ENCODE results near the gene OCSTAMP. TPM values are rescaled to one million over a fixed set of nuclear protein-coding genes. Genes with fewer than 3 reads are reported as not detected.

OCSTAMP gene
- total and polyA plus RNA-seq, 4 donors = 0.06 to 0.13 TPM; not detected in 2

GRCh38 chr20:46575394-46575793, 24.9 kb upstream of the OCSTAMP start:
- Histone ChIP-seq H3K36me3 (ENCODE audit: control insufficient read depth, insufficient read depth, low read length) (no peaks in the 10 kb centered on the region), H3K27ac (ENCODE audit: low read depth, low read length) (peak overlapping the region; percentile 21), H3K9me3 (ENCODE audit: control insufficient read depth, insufficient read depth, low read length) (no peaks in the 10 kb centered on the region), H3K4me1 (ENCODE audit: control insufficient read depth, insufficient read depth, low read length) (peaks cover 29% of the 10 kb centered on the region), H3K4me3 (ENCODE audit: low read depth, low read length) (no peak overlapping the region), H3K27me3 (ENCODE audit: control insufficient read depth, insufficient read depth, low read length) (no peaks in the 10 kb centered on the region)
- DNase-seq (ENCODE audit: low read depth in 4 of 6, low spot score in 6 of 6) = no peak
- 68% methylated on average over 4 of the region's 5 CpGs for WGBS (ENCODE audit: insufficient coverage)

DNA sequence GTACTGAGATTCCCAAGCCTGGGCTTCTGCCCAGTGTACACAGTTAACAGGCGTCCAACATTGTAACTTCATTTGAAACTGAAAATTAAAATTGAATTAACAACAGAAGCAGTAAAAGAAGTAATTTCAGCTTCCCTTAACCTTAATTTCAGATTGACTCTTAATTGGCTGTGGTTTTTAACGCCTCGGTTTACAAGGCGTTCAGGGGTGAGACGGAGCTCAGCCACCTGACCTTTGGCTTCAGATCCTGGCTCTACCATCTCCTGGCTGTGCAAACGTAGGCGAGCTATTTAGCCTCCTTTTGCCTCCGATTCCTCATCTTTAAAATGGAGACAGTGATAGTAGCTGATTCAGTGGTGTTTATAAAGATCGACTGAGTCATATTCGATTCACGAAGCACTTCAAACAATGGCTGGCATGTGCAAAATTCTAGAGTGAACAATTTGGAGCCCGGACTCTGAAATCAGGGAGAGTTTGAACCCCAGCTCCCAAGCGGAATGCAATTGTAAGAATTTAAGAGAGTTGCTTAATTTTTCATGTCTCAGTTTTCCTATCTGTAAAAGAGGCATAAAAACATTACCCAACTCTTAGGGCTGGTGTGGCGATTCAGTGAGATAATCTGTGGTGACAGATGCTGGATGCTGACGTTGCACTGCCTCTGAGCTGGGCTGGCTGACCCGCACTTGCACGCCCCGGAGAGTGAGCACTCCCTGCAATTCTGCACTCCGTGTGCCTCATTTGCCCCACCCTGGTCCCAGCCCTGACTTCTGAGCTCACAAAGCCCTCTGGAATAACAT, 23.5 kb upstream of the OCSTAMP start:
- no peak overlapping the region for H3K27ac ChIP-seq (ENCODE audit: low read depth, low read length)
- H3K36me3 ChIP-seq (ENCODE audit: control insufficient read depth, insufficient read depth, low read length) = no peaks in the 10 kb centered on the region
- H3K27me3 ChIP-seq (ENCODE audit: control insufficient read depth, insufficient read depth, low read length) = no peaks in the 10 kb centered on the region
- no peak for DNase-seq (ENCODE audit: low read depth in 4 of 6, low spot score in 6 of 6)
- no peak overlapping the region for H3K4me3 ChIP-seq (ENCODE audit: low read depth, low read length)
- H3K9me3 ChIP-seq (ENCODE audit: control insufficient read depth, insufficient read depth, low read length) = no peaks in the 10 kb centered on the region
- peaks cover 35% of the 10 kb centered on the region for H3K4me1 ChIP-seq (ENCODE audit: control insufficient read depth, insufficient read depth, low read length)
- 83% methylated on average over 11 of the region's 19 CpGs for WGBS (ENCODE audit: insufficient coverage)

- 73% methylated on average over 3 of the region's 6 CpGs for WGBS (ENCODE audit: insufficient coverage)
- H3K27me3 ChIP-seq (ENCODE audit: control insufficient read depth, insufficient read depth, low read length) = no peaks in the 10 kb centered on the region
- no peaks in the 10 kb centered on the region for H3K36me3 ChIP-seq (ENCODE audit: control insufficient read depth, insufficient read depth, low read length)
- no peak overlapping the region for H3K27ac ChIP-seq (ENCODE audit: low read depth, low read length)
- no peaks in the 10 kb centered on the region for H3K9me3 ChIP-seq (ENCODE audit: control insufficient read depth, insufficient read depth, low read length)
- H3K4me3 ChIP-seq (ENCODE audit: low read depth, low read length) = no peak overlapping the region
- peaks cover 42% of the 10 kb centered on the region for H3K4me1 ChIP-seq (ENCODE audit: control insufficient read depth, insufficient read depth, low read length)
- no peak for DNase-seq (ENCODE audit: low read depth in 4 of 6, low spot score in 6 of 6)
Observed at GRCh38 chr20:46573234-46573633, 22.8 kb upstream of the OCSTAMP start.

- WGBS (ENCODE audit: insufficient coverage) = 100% methylated on average over 1 of the region's 3 CpGs
- H3K4me1 ChIP-seq (ENCODE audit: control insufficient read depth, insufficient read depth, low read length) = peaks cover 47% of the 10 kb centered on the region
Observed at GRCh38 chr20:46572790-46573189, 22.3 kb upstream of the OCSTAMP start.

GRCh38 chr20:46572153-46572552, 21.7 kb upstream of the OCSTAMP start:
- Histone ChIP-seq H3K4me1 (ENCODE audit: control insufficient read depth, insufficient read depth, low read length) (peaks cover 47% of the 10 kb centered on the region), H3K27ac (ENCODE audit: low read depth, low read length) (peak overlapping the region; percentile 81), H3K9me3 (ENCODE audit: control insufficient read depth, insufficient read depth, low read length) (no peaks in the 10 kb centered on the region), H3K4me3 (ENCODE audit: low read depth, low read length) (no peak overlapping the region), H3K36me3 (ENCODE audit: control insufficient read depth, insufficient read depth, low read length) (no peaks in the 10 kb centered on the region), H3K27me3 (ENCODE audit: control insufficient read depth, insufficient read depth, low read length) (no peaks in the 10 kb centered on the region)
- 21% methylated on average over 8 of the region's 8 CpGs for WGBS (ENCODE audit: insufficient coverage)
- DNase-seq (ENCODE audit: low read depth in 4 of 6, low spot score in 6 of 6) = peak; percentile 62 to 94 (median 78)

More at GRCh38 chr20:46572790-46573189, 22.3 kb upstream of the OCSTAMP start:
- Histone ChIP-seq H3K4me3 (ENCODE audit: low read depth, low read length) (no peak overlapping the region), H3K36me3 (ENCODE audit: control insufficient read depth, insufficient read depth, low read length) (no peaks in the 10 kb centered on the region), H3K9me3 (ENCODE audit: control insufficient read depth, insufficient read depth, low read length) (no peaks in the 10 kb centered on the region), H3K27me3 (ENCODE audit: control insufficient read depth, insufficient read depth, low read length) (no peaks in the 10 kb centered on the region), H3K27ac (ENCODE audit: low read depth, low read length) (peak overlapping the region; percentile 81)
- DNase-seq (ENCODE audit: low read depth in 4 of 6, low spot score in 6 of 6) = no peak

DNA sequence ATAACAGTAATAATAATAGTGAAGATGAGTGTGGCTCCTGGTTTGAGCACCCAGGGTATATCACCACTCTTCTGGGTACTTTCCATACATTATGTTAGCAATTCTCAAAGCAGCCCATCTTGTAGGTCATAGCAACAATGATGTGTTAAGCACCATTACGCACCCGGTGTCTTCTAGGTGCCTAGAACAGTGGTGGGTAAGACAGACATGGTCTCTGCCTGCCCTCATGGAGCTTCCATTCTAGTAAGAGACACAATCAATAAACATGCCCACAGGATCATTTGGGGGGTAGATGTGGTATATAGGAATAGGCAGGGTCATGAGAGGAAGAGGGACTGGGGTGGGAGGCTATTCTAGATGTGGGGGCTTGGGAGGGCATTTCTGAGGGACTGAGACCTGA, 21.0 kb upstream of the OCSTAMP start:
- peaks cover 46% of the 10 kb centered on the region for H3K4me1 ChIP-seq (ENCODE audit: control insufficient read depth, insufficient read depth, low read length)
- H3K27me3 ChIP-seq (ENCODE audit: control insufficient read depth, insufficient read depth, low read length) = no peaks in the 10 kb centered on the region
- no peaks in the 10 kb centered on the region for H3K36me3 ChIP-seq (ENCODE audit: control insufficient read depth, insufficient read depth, low read length)
- DNase-seq (ENCODE audit: low read depth in 4 of 6, low spot score in 6 of 6) = no peak
- peak overlapping the region; percentile 81 for H3K27ac ChIP-seq (ENCODE audit: low read depth, low read length)
- WGBS (ENCODE audit: insufficient coverage) = no CpG with 5 or more reads among the region's 2 CpGs
- no peak overlapping the region for H3K4me3 ChIP-seq (ENCODE audit: low read depth, low read length)
- no peaks in the 10 kb centered on the region for H3K9me3 ChIP-seq (ENCODE audit: control insufficient read depth, insufficient read depth, low read length)

DNA sequence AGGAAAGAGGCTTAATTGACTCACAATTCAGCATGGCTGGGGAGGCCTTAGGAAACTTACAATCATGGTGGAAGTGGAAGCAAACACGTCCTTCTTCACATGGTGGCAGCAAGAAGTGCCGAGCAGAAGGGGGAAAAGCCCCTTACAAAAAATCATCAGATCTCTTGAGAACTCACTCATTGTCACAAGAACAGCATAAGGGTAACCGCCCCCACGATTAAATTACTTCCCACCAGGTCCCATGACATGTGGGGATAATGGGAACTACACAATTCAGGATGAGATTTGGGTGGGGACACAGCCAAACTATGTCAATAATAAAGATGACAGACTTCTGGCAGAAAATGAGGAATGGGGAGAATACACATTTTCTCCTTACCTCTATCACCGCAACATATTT, 20.5 kb upstream of the OCSTAMP start:
- Histone ChIP-seq H3K4me1 (ENCODE audit: control insufficient read depth, insufficient read depth, low read length) (peaks cover 41% of the 10 kb centered on the region), H3K27ac (ENCODE audit: low read depth, low read length) (no peak overlapping the region), H3K9me3 (ENCODE audit: control insufficient read depth, insufficient read depth, low read length) (no peaks in the 10 kb centered on the region), H3K4me3 (ENCODE audit: low read depth, low read length) (no peak overlapping the region), H3K27me3 (ENCODE audit: control insufficient read depth, insufficient read depth, low read length) (no peaks in the 10 kb centered on the region), H3K36me3 (ENCODE audit: control insufficient read depth, insufficient read depth, low read length) (no peaks in the 10 kb centered on the region)
- WGBS (ENCODE audit: insufficient coverage) = no CpG with 5 or more reads among the region's 5 CpGs
- DNase-seq (ENCODE audit: low read depth in 4 of 6, low spot score in 6 of 6) = no peak

DNA sequence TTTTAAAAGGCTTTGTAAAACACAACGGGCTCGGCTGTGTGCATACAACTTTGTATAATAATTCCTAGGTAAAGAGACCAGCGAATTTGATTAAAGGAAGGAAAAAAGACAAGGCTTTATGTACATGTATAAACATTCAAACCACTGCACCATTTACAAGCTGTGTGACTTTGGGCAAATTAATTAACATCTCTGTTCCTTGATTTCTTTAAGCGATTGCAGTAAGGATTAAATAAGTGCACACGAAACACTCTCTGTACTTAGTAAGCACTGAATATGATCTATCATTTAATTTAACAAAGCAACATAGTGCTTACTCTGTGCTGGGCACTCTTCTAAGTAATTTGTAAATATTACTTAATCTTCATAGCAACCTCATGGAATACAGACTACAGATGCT, 19.5 kb upstream of the OCSTAMP start:
- H3K36me3 ChIP-seq (ENCODE audit: control insufficient read depth, insufficient read depth, low read length) = no peaks in the 10 kb centered on the region
- H3K27me3 ChIP-seq (ENCODE audit: control insufficient read depth, insufficient read depth, low read length) = no peaks in the 10 kb centered on the region
- H3K4me3 ChIP-seq (ENCODE audit: low read depth, low read length) = no peak overlapping the region

DNA sequence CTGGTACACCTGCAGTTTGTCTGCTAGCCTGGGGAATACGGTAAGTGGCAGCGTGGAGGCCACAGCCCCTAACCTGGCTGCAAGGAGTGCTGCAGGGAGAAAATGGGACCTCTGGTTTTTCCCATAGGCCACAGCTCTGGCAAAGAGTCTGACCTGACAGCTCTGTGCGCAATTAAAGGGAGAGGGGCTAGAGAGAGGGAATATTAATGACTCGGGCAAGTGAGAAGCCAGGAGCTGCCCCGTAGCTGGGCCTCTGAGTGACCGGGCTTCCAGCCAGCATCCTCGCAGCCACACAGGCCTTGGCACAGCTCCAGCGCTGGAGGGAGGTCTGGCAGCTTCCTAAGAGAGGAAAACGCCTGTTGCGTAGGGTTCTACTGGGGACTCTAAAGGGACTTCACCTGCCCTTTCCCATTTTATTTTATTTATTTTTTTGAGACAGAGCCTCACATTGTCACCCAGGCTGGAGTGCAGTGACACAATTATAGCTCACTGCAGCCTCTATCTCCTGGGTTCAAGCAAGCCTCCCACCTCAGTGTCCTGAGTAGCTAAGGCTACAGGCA, 18.2 kb upstream of the OCSTAMP start:
- peaks cover 42% of the 10 kb centered on the region for H3K4me1 ChIP-seq (ENCODE audit: control insufficient read depth, insufficient read depth, low read length)
- H3K4me3 ChIP-seq (ENCODE audit: low read depth, low read length) = no peak overlapping the region
- peak overlapping the region; percentile 70 for H3K27ac ChIP-seq (ENCODE audit: low read depth, low read length)
- H3K36me3 ChIP-seq (ENCODE audit: control insufficient read depth, insufficient read depth, low read length) = no peaks in the 10 kb centered on the region
- H3K27me3 ChIP-seq (ENCODE audit: control insufficient read depth, insufficient read depth, low read length) = no peaks in the 10 kb centered on the region
- DNase-seq (ENCODE audit: low read depth in 4 of 6, low spot score in 6 of 6) = peak; percentile 73 to 97 (median 89)
- no peaks in the 10 kb centered on the region for H3K9me3 ChIP-seq (ENCODE audit: control insufficient read depth, insufficient read depth, low read length)
- 11% methylated on average over 10 of the region's 10 CpGs for WGBS (ENCODE audit: insufficient coverage)

More for the DNA sequence above, 19.5 kb upstream of the OCSTAMP start:
- no peak for DNase-seq (ENCODE audit: low read depth in 4 of 6, low spot score in 6 of 6)
- H3K9me3 ChIP-seq (ENCODE audit: control insufficient read depth, insufficient read depth, low read length) = no peaks in the 10 kb centered on the region
- WGBS (ENCODE audit: insufficient coverage) = no CpG with 5 or more reads among the region's 5 CpGs
- peaks cover 34% of the 10 kb centered on the region for H3K4me1 ChIP-seq (ENCODE audit: control insufficient read depth, insufficient read depth, low read length)
- no peak overlapping the region for H3K27ac ChIP-seq (ENCODE audit: low read depth, low read length)

DNA sequence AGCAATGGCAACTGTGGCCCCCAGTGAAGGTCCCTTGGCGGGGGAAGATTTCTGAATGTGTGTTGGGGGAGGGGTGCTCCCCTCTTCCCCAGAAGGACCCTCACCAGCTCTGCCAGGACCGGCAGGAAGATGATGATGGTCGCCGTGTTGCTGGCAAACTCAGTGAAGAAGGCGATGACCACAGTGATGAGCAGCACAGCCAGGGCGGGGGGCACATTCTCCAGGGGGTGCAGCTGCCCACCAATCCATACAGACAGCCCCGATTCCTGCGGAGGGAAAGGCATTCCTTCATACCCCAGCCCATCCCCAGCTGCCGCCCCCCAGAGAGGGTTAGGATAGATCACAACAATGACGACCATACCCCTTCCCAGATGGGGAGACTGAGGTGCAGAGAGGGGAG, 15.7 kb upstream of the OCSTAMP start:
- Histone ChIP-seq H3K9me3 (ENCODE audit: control insufficient read depth, insufficient read depth, low read length) (no peaks in the 10 kb centered on the region), H3K27me3 (ENCODE audit: control insufficient read depth, insufficient read depth, low read length) (no peaks in the 10 kb centered on the region), H3K4me1 (ENCODE audit: control insufficient read depth, insufficient read depth, low read length) (peaks cover 52% of the 10 kb centered on the region), H3K36me3 (ENCODE audit: control insufficient read depth, insufficient read depth, low read length) (no peaks in the 10 kb centered on the region), H3K4me3 (ENCODE audit: low read depth, low read length) (no peak overlapping the region), H3K27ac (ENCODE audit: low read depth, low read length) (no peak overlapping the region)
- no peak for DNase-seq (ENCODE audit: low read depth in 4 of 6, low spot score in 6 of 6)
- WGBS (ENCODE audit: insufficient coverage) = 79% methylated on average over 5 of the region's 10 CpGs

All from spinal cord (tissue), 10 donors.